Upper lobe of left lung (tissue), 6 donors: Measurements from ENCODE around the gene IGSF21. TPM values are rescaled to one million over a fixed set of nuclear protein-coding genes. Genes with fewer than 3 reads are reported as not detected.

Experiments used
- ATAC-seq, 2 donors: fragments of 200-7000 bp; cut with Tn5 transposase; one replicate each; pipeline ENCODE4 v1.9.1; 2022; ENCODE audit warnings: mild to moderate bottlenecking in 2 of 2, moderate library complexity in 2 of 2; ENCODE audit not compliant: low FRiP score in 2 of 2
- DNase-seq, 2 donors: peaks; one replicate each; pipeline ENCODE4 v3.0.0-alpha.2; 2019 to 2020
- H3K27ac ChIP-seq, 4 donors: fragments of 200-600 bp; sonication (generic); one replicate each; pipeline ENCODE4 v1.5.1; 2016 to 2019
- H3K27me3 ChIP-seq, 4 donors: fragments of 200-600 bp; sonication (generic); one replicate each; pipeline ENCODE4 v1.5.1; 2017 to 2019
- H3K36me3 ChIP-seq, 4 donors: fragments of 200-600 bp; sonication (generic); one replicate each; pipeline ENCODE4 v1.5.1; 2016 to 2019
- H3K4me1 ChIP-seq, 4 donors: fragments of 200-600 bp; sonication (generic); one replicate each; pipeline ENCODE4 v1.5.1; 2018 to 2019
- H3K4me3 ChIP-seq, 4 donors: fragments of 200-600 bp; sonication (generic); one replicate each; pipeline ENCODE4 v1.5.1; 2017 to 2019; ENCODE audit warnings: mild to moderate bottlenecking in 2 of 4, moderate library complexity in 1 of 4
- H3K9me3 ChIP-seq, 4 donors: fragments of 200-600 bp; sonication (generic); one replicate each; pipeline ENCODE4 v1.5.1; 2018 to 2019
- CTCF ChIP-seq, 6 experiments: fragments of 450-650 bp in 4 of 6; fragments of 200-600 bp in 2 of 6; sonication (generic) in 2 of 6; IDR thresholded peaks; one replicate each; pipeline ENCODE4 v1.5.1; 2016 to 2019; ENCODE audit warnings: antibody characterized with exemption in 6 of 6
- EP300 ChIP-seq, 4 donors: sonication (generic); formaldehyde crosslinking; IDR thresholded peaks; one replicate each; pipeline ENCODE4 v1.5.1; 2017; ENCODE audit warnings: antibody characterized with exemption in 4 of 4, control low read depth in 2 of 4
- POLR2A ChIP-seq, 4 donors: fragments of 450-650 bp; IDR thresholded peaks; one replicate each; pipeline ENCODE4 v1.5.1; 2016 to 2017; ENCODE audit warnings: antibody characterized with exemption in 4 of 4, mild to moderate bottlenecking in 2 of 4
- POLR2AphosphoS5 ChIP-seq, 2 donors: sonication (generic); formaldehyde crosslinking; IDR thresholded peaks; one replicate each; pipeline ENCODE4 v1.5.1; 2017; ENCODE audit warnings: antibody characterized with exemption in 2 of 2
- WGBS, 2 donors: methylation state at CpG; one replicate each; pipeline ENCODE4 v1.1.5; 2017 to 2018; 5-methylcytosine and 5-hydroxymethylcytosine counted together
- total RNA-seq, 6 donors: library from RNA; depleted of rRNA in 4 of 6; stranded (reverse); fragments of >200 nt in 4 of 6; gene quantifications; one replicate each; pipeline versions ENCODE4 v1.1.0 to v1.2.1, GENCODE V29; 2016 to 2021
- donor health status: DM: no; HTN: no; CAD: no; lungs with moderate emphysema.
- donor health status: DM: no; HTN: yes; CAD: no; lungs with severe emphysema.

The IGSF21 gene
- total RNA-seq, 6 donors from 2014 or later = 1.1 to 2.9 (median 2.0) TPM; not detected in 1

GRCh38 chr1:18144062-18144461, 36.5 kb downstream of the IGSF21 start:
- ATAC-seq (no peak), DNase-seq (peak in 1 of 2 donors; percentile 52)
- 67 to 78% methylated on average over 5 to 6 of the region's 6 CpGs for WGBS, 2 donors

GRCh38 chr1:18144916-18145647, 37.5 kb downstream of the IGSF21 start:
- H3K27ac ChIP-seq = no peak overlapping the region
- H3K4me3 ChIP-seq = no peak overlapping the region
- no peak for ATAC-seq
- DNase-seq = no peak
- TF ChIP-seq CTCF (IDR thresholded peaks at IDR 0.05) = no peak
- no peak for TF ChIP-seq EP300 (IDR thresholded peaks at IDR 0.05)
- no peak for TF ChIP-seq POLR2AphosphoS5 (IDR thresholded peaks at IDR 0.05)
- TF ChIP-seq POLR2A (IDR thresholded peaks at IDR 0.05) = no peak
- H3K4me1 ChIP-seq = no peaks in the 10 kb centered on the region
- H3K36me3 ChIP-seq = no peaks in the 10 kb centered on the region
- H3K27me3 ChIP-seq = no peaks in the 10 kb centered on the region
- H3K9me3 ChIP-seq = no peaks in the 10 kb centered on the region
- WGBS, 2 donors = 65 to 66% methylated on average over 13 of the region's 13 CpGs

More at GRCh38 chr1:18144062-18144461, 36.5 kb downstream of the IGSF21 start:
- Histone ChIP-seq H3K27me3 (no peaks in the 10 kb centered on the region), H3K9me3 (no peaks in the 10 kb centered on the region), H3K4me3 (no peak overlapping the region), H3K4me1 (no peaks in the 10 kb centered on the region), H3K36me3 (no peaks in the 10 kb centered on the region), H3K27ac (no peak overlapping the region)
- TF ChIP-seq POLR2AphosphoS5 (IDR thresholded peaks at IDR 0.05) (no peak), POLR2A (IDR thresholded peaks at IDR 0.05) (no peak), CTCF (IDR thresholded peaks at IDR 0.05) (no peak), EP300 (IDR thresholded peaks at IDR 0.05) (no peak)

GRCh38 chr1:18145851-18146618, 38.4 kb downstream of the IGSF21 start:
- TF ChIP-seq POLR2AphosphoS5 (IDR thresholded peaks at IDR 0.05) (no peak), EP300 (IDR thresholded peaks at IDR 0.05) (no peak), POLR2A (IDR thresholded peaks at IDR 0.05) (no peak), CTCF (IDR thresholded peaks at IDR 0.05) (no peak)
- Histone ChIP-seq H3K27ac (no peak overlapping the region), H3K36me3 (no peaks in the 10 kb centered on the region), H3K4me3 (no peak overlapping the region), H3K4me1 (no peaks in the 10 kb centered on the region), H3K9me3 (no peaks in the 10 kb centered on the region), H3K27me3 (no peaks in the 10 kb centered on the region)
- DNase-seq (no peak), ATAC-seq (no peak)
- WGBS, 2 donors = 54 to 74% methylated on average over 7 of the region's 8 CpGs

DNA sequence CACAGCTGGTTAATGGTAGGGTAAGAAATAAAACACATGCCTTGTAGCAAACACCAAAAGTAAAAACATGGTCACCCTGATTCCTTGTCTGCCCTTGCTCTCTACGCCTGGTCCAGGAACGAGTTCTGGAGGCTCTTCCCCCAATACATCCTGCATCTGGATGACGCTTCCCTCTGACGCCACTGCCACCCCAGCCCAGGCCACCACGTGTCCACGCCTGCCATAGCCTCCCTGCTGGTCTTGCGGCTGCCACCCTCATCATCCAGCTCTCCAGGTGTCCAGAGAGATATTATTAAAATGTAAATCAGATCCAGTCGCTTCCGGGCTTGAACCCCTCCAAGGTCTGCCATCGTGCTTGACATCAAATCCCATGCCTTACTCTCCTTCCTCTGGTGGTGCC, 39.3 kb downstream of the IGSF21 start:
- DNase-seq (no peak), ATAC-seq (no peak)
- 76 to 80% methylated on average over 10 of the region's 10 CpGs for WGBS, 2 donors

More for the DNA sequence above, 39.3 kb downstream of the IGSF21 start:
- H3K4me3 ChIP-seq = no peak overlapping the region
- H3K27me3 ChIP-seq = no peaks in the 10 kb centered on the region
- no peaks in the 10 kb centered on the region for H3K36me3 ChIP-seq
- no peak overlapping the region for H3K27ac ChIP-seq
- no peak for TF ChIP-seq EP300 (IDR thresholded peaks at IDR 0.05)
- TF ChIP-seq CTCF (IDR thresholded peaks at IDR 0.05) = no peak
- TF ChIP-seq POLR2AphosphoS5 (IDR thresholded peaks at IDR 0.05) = no peak
- TF ChIP-seq POLR2A (IDR thresholded peaks at IDR 0.05) = no peak
- no peaks in the 10 kb centered on the region for H3K4me1 ChIP-seq
- H3K9me3 ChIP-seq = no peaks in the 10 kb centered on the region
